CD4-positive, alpha-beta T cell treated with Interferon alpha-2 for 1 hour (primary cell): ENCODE measurements around the gene PNKD.
"Not testable (repeated sequence)": the region's sequence is repeated elsewhere in the genome, so short reads cannot be mapped to it uniquely, and the experiment has no call there.

Experiments
- DNase-seq, 2 donors: peaks; one replicate each; pipeline ENCODE4 v3.0.0-alpha.2; 2020 to 2022

The PNKD gene

GRCh38 chr2:218293715-218294429, 23.6 kb downstream of the PNKD start:
- DNase-seq: peak in 1 of 2 donors; percentile 21

GRCh38 chr2:218294430-218295022, 24.2 kb downstream of the PNKD start:
- DNase-seq: no peak

GRCh38 chr2:218295029-218295428, 24.7 kb downstream of the PNKD start:
- DNase-seq: no peak

- DNase-seq: no peak
Measured at GRCh38 chr2:218296200-218296599, 25.9 kb downstream of the PNKD start.

- no peak for DNase-seq
Measured at GRCh38 chr2:218296847-218297246, 26.5 kb downstream of the PNKD start.

- no peak for DNase-seq
Measured at GRCh38 chr2:218298314-218298875, 28.1 kb downstream of the PNKD start.

GRCh38 chr2:218300141-218300540, 29.8 kb downstream of the PNKD start:
- DNase-seq: no peak

- DNase-seq: peak; percentile 86 to 92
Measured at GRCh38 chr2:218301176-218301819, 31.0 kb downstream of the PNKD start.

- no peak for DNase-seq
Measured at GRCh38 chr2:218305383-218305782, 35.1 kb downstream of the PNKD start.

- DNase-seq: no peak
Measured at GRCh38 chr2:218306184-218306920, 36.0 kb downstream of the PNKD start.

- DNase-seq: no peak
Measured at GRCh38 chr2:218307415-218308090, 37.2 kb downstream of the PNKD start.

- DNase-seq: no peak
Measured at GRCh38 chr2:218310853-218311540, 40.7 kb downstream of the PNKD start.

- DNase-seq: not testable (repeated sequence)
Measured at GRCh38 chr2:218311541-218312266, 41.4 kb downstream of the PNKD start.

- DNase-seq: no peak
Measured at GRCh38 chr2:218312267-218312756, 42.0 kb downstream of the PNKD start.

- DNase-seq: no peak
Measured at GRCh38 chr2:218313356-218313755, 43.0 kb downstream of the PNKD start.

- DNase-seq: not testable (repeated sequence)
Measured at GRCh38 chr2:218314764-218315163, 44.4 kb downstream of the PNKD start.

GRCh38 chr2:218315397-218315796, 45.1 kb downstream of the PNKD start:
- no peak for DNase-seq

GRCh38 chr2:218317303-218317630, 46.9 kb downstream of the PNKD start:
- no peak for DNase-seq

- DNase-seq: no peak
Measured at GRCh38 chr2:218317835-218318234, 47.5 kb downstream of the PNKD start.

GRCh38 chr2:218318241-218318640, 47.9 kb downstream of the PNKD start:
- no peak for DNase-seq

- DNase-seq: no peak
Measured at GRCh38 chr2:218319813-218320365, 49.6 kb downstream of the PNKD start.
